ENCODE measurements around the gene UBE2O. TPM values are rescaled to one million over a fixed set of nuclear protein-coding genes. Genes with fewer than 3 reads are reported as not detected.

UBE2O gene
- total and polyA plus RNA-seq, 2 donors (not counting 3 experiments of a cell fraction or from before 2014, with no cell fraction given) = 13.9 to 34.1 TPM

DNA sequence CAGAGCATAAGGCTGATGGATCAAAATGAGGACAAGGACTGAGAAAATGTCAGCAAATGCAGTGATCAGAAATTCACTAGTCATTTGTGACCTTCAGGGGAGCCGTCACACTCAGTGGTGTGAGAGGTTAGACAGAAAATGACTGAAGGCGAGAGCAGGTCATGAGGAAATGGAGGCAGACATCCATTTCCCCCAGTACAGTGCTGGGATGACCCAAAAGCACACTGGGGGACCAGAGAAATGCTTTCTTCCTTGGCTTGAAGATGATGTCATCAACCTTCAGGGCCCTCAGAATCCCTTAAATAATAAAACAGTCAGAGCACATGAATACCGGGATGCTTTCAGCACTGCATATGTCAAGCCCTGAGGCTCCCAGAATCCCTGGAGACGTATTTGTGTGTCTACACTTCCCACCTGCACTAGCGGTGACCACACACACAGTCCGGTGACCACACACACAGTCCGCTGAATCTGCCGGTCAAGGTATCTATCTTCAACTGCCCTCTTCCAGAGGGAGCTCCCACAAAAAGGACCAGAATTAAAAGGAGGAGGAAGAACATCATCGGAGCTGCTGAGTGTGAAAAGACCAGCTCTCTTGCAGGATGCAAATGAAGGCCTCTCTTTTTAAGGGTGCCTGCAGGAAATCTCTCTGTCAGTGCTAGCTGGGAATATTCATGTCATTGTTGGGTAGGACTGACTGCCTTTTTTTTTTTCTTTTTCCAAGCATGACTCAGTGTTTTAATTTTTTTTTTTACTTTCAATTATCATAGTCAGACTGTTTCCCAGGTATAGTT lies 8.2 kb downstream of the UBE2O start:
- intact Hi-C loops (cut with micrococcal nuclease) = no loop called here
- POLR2A ChIA-PET = interaction anchor here (0.7 kb wide), 1 partner anchor 80 kb away, joined by 5 read pairs; no protein-coding TSS in a partner anchor

More for the DNA sequence above, 8.2 kb downstream of the UBE2O start:
- H3K9me3 ChIP-seq (replicated peaks; ENCODE audit: control insufficient read depth, insufficient read depth, low read length) = no peaks in the 10 kb centered on the region
- H3K27me3 ChIP-seq (ENCODE audit: control insufficient read depth in 2 of 2, insufficient read depth in 2 of 2, low read length in 2 of 2) = no peaks in the 10 kb centered on the region
- no TSS peak for BruUV-seq (replicated peaks)
- H3K79me2 ChIP-seq (ENCODE audit: control insufficient read depth, insufficient read depth, low read length) = peaks cover 80% of the 10 kb centered on the region
- H3K9me1 ChIP-seq (replicated peaks; ENCODE audit: control insufficient read depth, extremely low read depth, insufficient read depth, low read length) = no peaks in the 10 kb centered on the region
- H3K27ac ChIP-seq (ENCODE audit: insufficient read depth, low read depth, low read length) = no peak overlapping the region
- no peak overlapping the region for H3K4me2 ChIP-seq (ENCODE audit: insufficient read depth, low read length)
- DNase-seq (ENCODE audit: low read depth, low spot score) (no peak), FAIRE-seq (no peak)
- no peak overlapping the region for H2AFZ ChIP-seq (ENCODE audit: low read depth, low read length)
- no peak overlapping the region for H3K4me3 ChIP-seq (replicated peaks in 1 of 3; ENCODE audit: insufficient read depth in 1 of 3, low read depth in 1 of 3, low read length in 3 of 3)
- no peak overlapping the region for H3K9ac ChIP-seq (replicated peaks; ENCODE audit: extremely low read depth, insufficient read depth, low read length)
- H4K20me1 ChIP-seq (replicated peaks; ENCODE audit: control insufficient read depth, extremely low read depth, insufficient read depth, low read length) = no peaks in the 10 kb centered on the region
- H3K4me1 ChIP-seq (ENCODE audit: control insufficient read depth, extremely low read depth, insufficient read depth, low read length) = peaks cover 43% of the 10 kb centered on the region
- dilution Hi-C loops (cut with MboI; ENCODE audit: extremely low pct_ligation_motif_present, low sequenced_read_pairs) = loop anchor here (25.0 kb wide), 1 partner anchor 232 kb away; no protein-coding TSS in a partner anchor
- H3K36me3 ChIP-seq (ENCODE audit: control insufficient read depth in 2 of 2, extremely low read depth in 1 of 2, insufficient read depth in 2 of 2, low read length in 2 of 2) = no peaks in the 10 kb centered on the region
- TF ChIP-seq EZH2 (IDR thresholded peaks at IDR 0.05; ENCODE audit: borderline replicate concordance, low read depth, low read length, severe bottlenecking) (no peak), POLR2AphosphoS5 (IDR thresholded peaks at IDR 0.05; ENCODE audit: insufficient read depth, low read depth, low read length) (no peak), FOS (IDR thresholded peaks at IDR 0.05; ENCODE audit: borderline replicate concordance, insufficient read depth, low read length) (no peak), MYC (IDR thresholded peaks at IDR 0.05; ENCODE audit: low read depth, low read length) (no peak), POLR2A (IDR thresholded peaks at IDR 0.05; ENCODE audit: low read depth, low read length) (no peak), CTCF (IDR thresholded peaks at IDR 0.05; ENCODE audit: extremely low read depth in 1 of 2, insufficient read depth in 1 of 2, low read depth in 1 of 2, low read length in 2 of 2) (no peak), JUN (IDR thresholded peaks at IDR 0.05; ENCODE audit: borderline replicate concordance, insufficient read depth, insufficient read length, low read depth) (no peak), GATA2 (IDR thresholded peaks at IDR 0.05; ENCODE audit: insufficient read depth, insufficient read length, low read depth, low read length) (no peak), MAX (IDR thresholded peaks at IDR 0.05; ENCODE audit: insufficient read depth, insufficient read length) (no peak)
- CTCF ChIA-PET = interaction anchor here (1.3 to 2.5 kb wide), 6 partner anchors 13 to 47 kb away, joined by 3 to 14 read pairs (median 4); no protein-coding TSS in a partner anchor
